Measurements from ENCODE around the gene SLC37A1.

Gene SLC37A1

GRCh38 chr21:42567214-42567555 lies 53.5 kb downstream of the SLC37A1 start:
- peaks cover 22% of the 10 kb centered on the region for H3K27me3 Mint-ChIP-seq (ENCODE audit: low read depth)
- no peak overlapping the region for H3K27ac Mint-ChIP-seq
- no peak for TF ChIP-seq CTCF (IDR thresholded peaks at IDR 0.05; ENCODE audit: unreplicated experiment in 3 of 3)
- no peaks in the 10 kb centered on the region for H3K9me3 Mint-ChIP-seq
- H3K36me3 Mint-ChIP-seq (ENCODE audit: low read depth): peaks cover 3% of the 10 kb centered on the region
- H3K4me1 Mint-ChIP-seq: peaks cover 11% of the 10 kb centered on the region
- H3K4me3 Mint-ChIP-seq: no peak overlapping the region

GRCh38 chr21:42567861-42568260 lies 54.2 kb downstream of the SLC37A1 start:
- Mint-ChIP-seq H3K27me3 (ENCODE audit: low read depth) (peaks cover 20% of the 10 kb centered on the region), H3K36me3 (ENCODE audit: low read depth) (peaks cover 3% of the 10 kb centered on the region), H3K4me3 (no peak overlapping the region), H3K27ac (no peak overlapping the region), H3K4me1 (peaks cover 5% of the 10 kb centered on the region), H3K9me3 (no peaks in the 10 kb centered on the region)
- TF ChIP-seq CTCF (IDR thresholded peaks at IDR 0.05; ENCODE audit: unreplicated experiment in 3 of 3): no peak

GRCh38 chr21:42568376-42568775 lies 54.7 kb downstream of the SLC37A1 start:
- H3K4me1 Mint-ChIP-seq: peaks cover 5% of the 10 kb centered on the region
- H3K4me3 Mint-ChIP-seq: no peak overlapping the region
- TF ChIP-seq CTCF (IDR thresholded peaks at IDR 0.05; ENCODE audit: unreplicated experiment in 3 of 3): no peak

GRCh38 chr21:42568866-42569731 lies 55.4 kb downstream of the SLC37A1 start:
- no peak overlapping the region for H3K4me3 Mint-ChIP-seq
- peaks cover 19% of the 10 kb centered on the region for H3K27me3 Mint-ChIP-seq (ENCODE audit: low read depth)
- H3K27ac Mint-ChIP-seq: no peak overlapping the region
- no peaks in the 10 kb centered on the region for H3K4me1 Mint-ChIP-seq
- no peak for TF ChIP-seq CTCF (IDR thresholded peaks at IDR 0.05; ENCODE audit: unreplicated experiment in 3 of 3)
- no peaks in the 10 kb centered on the region for H3K9me3 Mint-ChIP-seq
- H3K36me3 Mint-ChIP-seq (ENCODE audit: low read depth): peaks cover 9% of the 10 kb centered on the region

More at GRCh38 chr21:42568376-42568775, 54.7 kb downstream of the SLC37A1 start:
- Mint-ChIP-seq H3K36me3 (ENCODE audit: low read depth) (peaks cover 6% of the 10 kb centered on the region), H3K27me3 (ENCODE audit: low read depth) (peaks cover 24% of the 10 kb centered on the region), H3K9me3 (no peaks in the 10 kb centered on the region), H3K27ac (no peak overlapping the region)

- Mint-ChIP-seq H3K9me3 (no peaks in the 10 kb centered on the region), H3K36me3 (ENCODE audit: low read depth) (peaks cover 9% of the 10 kb centered on the region), H3K27ac (no peak overlapping the region), H3K27me3 (ENCODE audit: low read depth) (peaks cover 19% of the 10 kb centered on the region), H3K4me1 (no peaks in the 10 kb centered on the region), H3K4me3 (no peak overlapping the region)
- TF ChIP-seq CTCF (IDR thresholded peaks at IDR 0.05; ENCODE audit: unreplicated experiment in 3 of 3): no peak
Observed at GRCh38 chr21:42569732-42570301, 56.2 kb downstream of the SLC37A1 start.
